Type B pancreatic cell (in vitro differentiated cells): ENCODE data around the gene APC2. TPM values are rescaled to one million over a fixed set of nuclear protein-coding genes. Genes with fewer than 3 reads are reported as not detected.

Experiments
- DNase-seq: peaks from one replicate; pipeline ENCODE4 v3.0.0; 2021; ENCODE audit warnings: mixed read lengths; ENCODE audit not compliant: unreplicated experiment; ENCODE audit errors: extremely low spot score
- H3K27ac Mint-ChIP-seq: 2 replicates; pipeline ENCODE4 v1.8.0; 2021; ENCODE audit warnings: mild to moderate bottlenecking, mixed read lengths
- H3K27me3 Mint-ChIP-seq: 2 replicates; pipeline ENCODE4 v1.8.0; 2021; ENCODE audit warnings: mixed read lengths
- H3K36me3 Mint-ChIP-seq: 2 replicates; pipeline ENCODE4 v1.8.0; 2021; ENCODE audit warnings: mixed read lengths
- H3K4me1 Mint-ChIP-seq: one replicate; pipeline ENCODE4 v1.8.0; 2021; ENCODE audit warnings: mixed read lengths; ENCODE audit not compliant: unreplicated experiment
- H3K4me3 Mint-ChIP-seq: 2 replicates; pipeline ENCODE4 v1.8.0; 2021; ENCODE audit warnings: mild to moderate bottlenecking, mixed read lengths
- H3K9me3 Mint-ChIP-seq: 2 replicates; pipeline ENCODE4 v1.8.0; 2021; ENCODE audit warnings: mixed read lengths
- total RNA-seq: library from RNA; stranded (reverse); gene quantifications from 2 replicates; pipeline ENCODE4 v1.2.1, GENCODE V29; 2021; ENCODE audit warnings: low replicate concordance
- TF ChIP-seq, protein P1 (sequence below): fragments of 200-600 bp; sonication (generic); conservative IDR thresholded peaks from 2 replicates; pipeline ENCODE4 v1.5.0; 2021; ENCODE audit warnings: antibody characterized with exemption, mild to moderate bottlenecking

The APC2 gene
- total RNA-seq, 1 donor from 2014 or later, result 9.2 TPM

DNA sequence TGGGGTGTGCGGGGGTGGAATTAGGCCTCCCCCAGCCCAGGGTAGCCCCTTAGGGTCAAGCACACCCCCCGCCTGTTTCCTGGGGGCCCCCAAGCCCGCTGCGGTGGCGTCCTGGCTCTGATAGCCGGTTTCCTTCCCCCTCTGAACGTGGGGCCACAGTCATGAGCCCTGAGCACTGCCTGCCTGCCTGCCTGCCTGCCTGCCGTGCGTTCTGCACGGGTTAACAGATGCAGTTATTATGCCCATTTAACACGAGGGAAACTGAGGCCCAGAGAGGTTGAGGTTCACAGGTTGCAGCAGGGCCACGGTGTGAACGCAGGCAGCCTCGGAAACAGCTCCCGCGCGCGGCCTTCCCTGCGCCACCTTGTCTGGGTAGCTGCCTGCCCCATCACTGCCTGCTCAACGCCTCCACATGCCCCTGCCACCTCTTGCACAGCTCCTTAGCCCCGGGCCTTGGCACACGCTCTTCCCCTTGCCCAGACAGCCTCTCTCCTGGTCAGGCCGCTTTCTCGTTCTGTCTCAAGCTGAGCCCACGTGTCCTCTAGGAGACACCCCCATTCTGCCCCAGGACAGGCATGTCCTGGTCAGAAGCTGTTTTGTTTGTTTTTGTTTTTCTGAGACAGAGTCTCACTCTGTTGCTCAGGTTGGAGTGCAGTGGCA, 47.4 kb upstream of the APC2 start:
- Mint-ChIP-seq H3K27ac (peak overlapping the region; percentile 24), H3K27me3 (no peaks in the 10 kb centered on the region), H3K4me3 (peak overlapping the region; percentile 81), H3K4me1 (peaks cover 13% of the 10 kb centered on the region), H3K9me3 (no peaks in the 10 kb centered on the region), H3K36me3 (no peaks in the 10 kb centered on the region)
- TF ChIP-seq, protein P1, sequence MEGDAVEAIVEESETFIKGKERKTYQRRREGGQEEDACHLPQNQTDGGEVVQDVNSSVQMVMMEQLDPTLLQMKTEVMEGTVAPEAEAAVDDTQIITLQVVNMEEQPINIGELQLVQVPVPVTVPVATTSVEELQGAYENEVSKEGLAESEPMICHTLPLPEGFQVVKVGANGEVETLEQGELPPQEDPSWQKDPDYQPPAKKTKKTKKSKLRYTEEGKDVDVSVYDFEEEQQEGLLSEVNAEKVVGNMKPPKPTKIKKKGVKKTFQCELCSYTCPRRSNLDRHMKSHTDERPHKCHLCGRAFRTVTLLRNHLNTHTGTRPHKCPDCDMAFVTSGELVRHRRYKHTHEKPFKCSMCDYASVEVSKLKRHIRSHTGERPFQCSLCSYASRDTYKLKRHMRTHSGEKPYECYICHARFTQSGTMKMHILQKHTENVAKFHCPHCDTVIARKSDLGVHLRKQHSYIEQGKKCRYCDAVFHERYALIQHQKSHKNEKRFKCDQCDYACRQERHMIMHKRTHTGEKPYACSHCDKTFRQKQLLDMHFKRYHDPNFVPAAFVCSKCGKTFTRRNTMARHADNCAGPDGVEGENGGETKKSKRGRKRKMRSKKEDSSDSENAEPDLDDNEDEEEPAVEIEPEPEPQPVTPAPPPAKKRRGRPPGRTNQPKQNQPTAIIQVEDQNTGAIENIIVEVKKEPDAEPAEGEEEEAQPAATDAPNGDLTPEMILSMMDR, result no peak
- no peak for DNase-seq

DNA sequence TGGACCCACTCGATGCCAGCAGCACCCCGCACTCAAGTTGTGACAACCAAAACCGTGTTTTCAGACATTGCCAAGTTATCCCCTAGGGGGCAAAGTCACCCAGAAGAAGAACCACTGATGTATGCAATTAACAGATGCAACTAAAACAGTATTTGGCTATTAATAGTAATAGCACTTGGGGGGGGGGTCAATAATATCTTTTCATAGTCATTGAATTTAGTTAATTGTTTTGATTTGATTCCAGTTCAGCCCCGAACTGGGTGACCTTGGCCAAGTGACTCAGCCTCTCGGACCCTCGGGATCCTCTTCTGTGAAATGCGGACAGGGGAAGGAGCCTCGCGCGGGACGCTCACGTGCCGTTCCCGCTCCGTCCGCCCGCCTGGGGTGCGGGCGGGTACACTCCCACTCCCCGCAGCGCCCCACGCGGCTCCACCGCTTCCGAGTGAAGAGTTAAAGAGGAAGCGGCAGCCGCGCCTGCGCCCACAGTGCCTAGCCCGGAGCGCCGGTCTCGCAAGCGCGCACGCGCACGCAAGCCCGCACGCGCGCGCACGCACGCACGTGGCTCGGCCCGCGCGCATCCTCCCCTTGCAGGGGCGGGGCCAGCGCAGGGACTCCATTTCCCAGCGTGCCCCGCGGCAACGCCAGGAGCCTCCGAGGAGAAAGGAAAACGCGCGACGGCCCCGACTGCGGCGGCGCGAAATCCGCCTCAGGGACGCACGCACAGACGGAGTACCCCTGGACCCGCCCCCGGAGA, 43.0 kb upstream of the APC2 start:
- H3K36me3 Mint-ChIP-seq, result peaks cover 3% of the 10 kb centered on the region
- no peaks in the 10 kb centered on the region for H3K9me3 Mint-ChIP-seq
- H3K4me1 Mint-ChIP-seq, result peaks cover 36% of the 10 kb centered on the region
- TF ChIP-seq, protein P1, result peak; percentile 76
- DNase-seq, result peak; percentile 100
- H3K27ac Mint-ChIP-seq, result peak overlapping the region; percentile 96
- no peaks in the 10 kb centered on the region for H3K27me3 Mint-ChIP-seq
- peak overlapping the region; percentile 86 for H3K4me3 Mint-ChIP-seq

DNA sequence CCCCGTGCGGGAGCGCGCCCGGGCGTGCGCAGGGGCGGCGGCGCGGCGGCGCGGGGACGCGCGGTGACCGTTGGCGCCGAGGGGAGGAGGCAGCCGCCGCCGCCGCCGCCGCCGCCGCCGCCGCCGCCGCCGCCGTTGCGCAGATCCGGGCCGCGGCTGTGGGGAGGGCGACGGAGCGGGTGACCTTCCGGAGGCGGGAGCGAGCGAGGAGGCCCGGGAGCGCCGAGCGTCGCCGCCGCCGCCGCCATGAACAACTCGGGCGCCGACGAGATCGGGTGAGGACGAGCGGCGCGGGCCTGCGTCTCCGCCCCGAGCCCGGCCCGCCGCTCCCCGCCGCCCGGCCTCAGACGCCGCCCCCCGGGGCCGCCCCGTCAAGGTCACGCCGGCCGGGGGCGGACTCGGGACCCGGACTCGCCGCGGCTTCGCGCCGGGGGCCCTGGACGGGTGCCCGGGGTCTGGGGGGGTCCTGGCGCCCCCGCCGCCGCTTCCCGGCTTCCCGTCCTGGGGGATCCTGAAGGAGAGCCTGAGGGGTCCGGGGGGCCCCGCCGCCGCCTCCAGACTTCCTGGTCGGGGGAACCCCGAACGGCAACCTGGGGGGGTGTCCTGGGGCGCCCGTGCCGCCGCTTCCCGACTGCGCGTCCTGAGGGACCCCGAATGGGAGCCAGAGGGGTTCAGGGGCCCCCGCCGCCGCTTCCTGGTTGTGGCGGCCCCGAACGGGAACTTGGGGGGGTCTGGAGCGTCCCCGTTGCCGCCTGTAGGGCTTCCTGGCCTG, 42.2 kb upstream of the APC2 start, which contains the start of gene DAZAP1:
Gene DAZAP1, plus strand, starts transcription at position 59 of the 772 bp plus-strand sequence. Its CDS starts 188 bp downstream, at position 247.
- no peak for DNase-seq
- peak within 1 kb of the TSS; percentile 96 for H3K27ac Mint-ChIP-seq

DNA sequence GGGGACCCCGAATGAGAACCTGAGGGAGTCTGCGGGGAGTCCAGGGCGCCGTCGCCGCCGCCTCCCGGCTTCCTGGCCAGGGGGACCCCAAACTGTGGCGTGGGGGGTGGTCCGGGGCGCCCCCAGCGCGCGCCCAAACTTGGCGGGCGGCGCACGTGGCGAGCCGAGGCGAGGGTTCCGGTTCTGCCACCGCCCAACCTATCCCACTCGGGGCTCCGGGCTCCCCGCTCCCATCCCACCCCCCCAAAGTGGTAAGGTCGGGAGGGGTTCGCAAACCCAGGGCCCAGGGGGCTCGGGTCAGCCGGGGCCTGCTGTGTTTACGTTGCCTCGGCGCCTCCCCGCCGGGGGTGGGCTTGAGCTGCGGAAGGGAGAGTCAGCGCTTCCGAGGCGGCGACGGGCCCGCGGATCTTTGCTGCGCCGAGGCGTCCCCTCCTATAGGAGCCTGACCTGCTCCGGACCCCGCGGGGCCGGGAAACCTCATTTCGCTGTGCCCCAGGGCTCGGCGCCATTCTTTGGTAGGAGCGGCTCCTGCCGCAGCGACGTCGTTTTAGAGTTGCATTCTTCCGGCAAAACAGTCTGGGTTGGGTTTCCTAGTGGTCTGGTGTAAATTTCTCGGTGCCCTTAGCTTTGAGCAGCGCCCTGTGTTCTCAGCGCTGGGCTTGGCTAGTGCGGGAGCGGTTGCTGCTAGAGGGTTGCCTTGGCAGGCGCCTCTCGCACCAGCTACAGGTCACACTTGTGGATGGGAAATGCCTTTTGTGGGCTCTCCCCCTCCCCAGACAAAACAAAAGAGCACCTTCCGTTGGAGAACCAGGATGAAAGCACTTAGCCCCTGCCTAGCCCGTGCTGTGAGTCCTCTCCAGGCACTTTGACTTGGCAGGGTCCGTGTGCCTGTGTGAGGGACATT, 41.4 kb upstream of the APC2 start:
- Mint-ChIP-seq H3K4me3 (peak overlapping the region; percentile 96), H3K4me1 (peaks cover 27% of the 10 kb centered on the region), H3K36me3 (peaks cover 3% of the 10 kb centered on the region), H3K27me3 (no peaks in the 10 kb centered on the region), H3K9me3 (no peaks in the 10 kb centered on the region), H3K27ac (peak overlapping the region; percentile 97)
- TF ChIP-seq, protein P1, result no peak
- DNase-seq, result no peak

More for the DNA sequence above, 42.2 kb upstream of the APC2 start, which contains the start of gene DAZAP1:
- Mint-ChIP-seq H3K4me1 (peaks cover 34% of the 10 kb centered on the region), H3K4me3 (peak within 1 kb of the TSS; percentile 96), H3K36me3 (peaks cover 3% of the 10 kb centered on the region), H3K27me3 (no peaks in the 10 kb centered on the region), H3K9me3 (no peaks in the 10 kb centered on the region)
- TF ChIP-seq, protein P1, result no peak
